Neutrophil (primary cell): ENCODE data around the gene MITF.

Experiments
- H3K27ac ChIP-seq: fragments of 200-600 bp; sonication (generic); 2 replicates; pipeline ENCODE4 v1.5.1; 2016; ENCODE audit warnings: mild to moderate bottlenecking, moderate library complexity
- H3K27me3 ChIP-seq: fragments of 200-600 bp; sonication (generic); 2 replicates; pipeline ENCODE4 v1.6.0; 2016; ENCODE audit warnings: mild to moderate bottlenecking
- H3K36me3 ChIP-seq: fragments of 200-600 bp; sonication (generic); 2 replicates; pipeline ENCODE4 v1.5.1; 2017
- H3K4me1 ChIP-seq, 2 experiments: fragments of 200-600 bp in 1 of 2; sonication (generic) in 1 of 2; 1 replicate in 1 of 2; 2 replicates in 1 of 2; pipeline versions ENCODE4 v1.5.1 to v1.6.1; 2013 to 2016; ENCODE audit warnings: low read depth in 1 of 2, low read length in 1 of 2, mild to moderate bottlenecking in 1 of 2, moderate library complexity in 1 of 2; ENCODE audit not compliant: control insufficient read depth in 1 of 2, insufficient read depth in 1 of 2
- H3K4me3 ChIP-seq, 2 experiments: fragments of 200-600 bp in 1 of 2; sonication (generic) in 1 of 2; 1 replicate in 1 of 2; 2 replicates in 1 of 2; pipeline ENCODE4 v1.5.1; 2013 to 2016; ENCODE audit warnings: low read depth in 1 of 2, low read length in 1 of 2, mild to moderate bottlenecking in 1 of 2, moderate library complexity in 1 of 2
- H3K9me3 ChIP-seq: fragments of 200-600 bp; sonication (generic); 2 replicates; pipeline ENCODE4 v1.5.1; 2016
- CTCF ChIP-seq: fragments of 200-600 bp; sonication (generic); IDR thresholded peaks from 2 replicates; pipeline ENCODE4 v1.5.1; 2016; ENCODE audit warnings: antibody characterized with exemption

Gene MITF

GRCh38 chr3:70000028-70000410 lies 260.8 kb downstream of the MITF start:
- Histone ChIP-seq H3K9me3 (no peaks in the 10 kb centered on the region), H3K27ac (no peak overlapping the region), H3K4me1 (no peaks in the 10 kb centered on the region), H3K36me3 (no peaks in the 10 kb centered on the region), H3K4me3 (no peak overlapping the region), H3K27me3 (no peaks in the 10 kb centered on the region)
- TF ChIP-seq CTCF, result no peak

GRCh38 chr3:70000563-70001081 lies 261.4 kb downstream of the MITF start:
- Histone ChIP-seq H3K4me1 (no peaks in the 10 kb centered on the region), H3K36me3 (no peaks in the 10 kb centered on the region)
- no peak for TF ChIP-seq CTCF

DNA sequence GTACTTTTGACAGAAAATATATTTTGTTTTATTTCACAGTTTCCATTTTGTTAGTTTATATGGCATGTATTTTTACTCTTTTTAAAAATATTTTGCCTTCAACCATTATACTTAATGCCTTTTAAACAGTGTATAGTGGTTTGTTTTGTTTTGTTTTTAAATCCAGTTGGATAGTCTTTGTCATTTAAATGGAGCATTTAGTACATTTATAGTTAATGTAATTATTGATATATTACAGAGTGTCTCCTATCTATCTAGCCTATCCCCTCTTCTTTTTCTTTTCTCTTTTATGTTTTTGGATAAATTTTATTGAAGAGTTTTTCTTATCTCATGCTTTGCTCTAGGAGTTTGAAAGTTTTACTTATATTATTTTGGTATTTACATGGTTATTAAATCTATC lies 263.9 kb downstream of the MITF start:
- Histone ChIP-seq H3K4me3 (no peak overlapping the region), H3K27ac (no peak overlapping the region)
- no peak for TF ChIP-seq CTCF

More at GRCh38 chr3:70000563-70001081, 261.4 kb downstream of the MITF start:
- Histone ChIP-seq H3K27me3 (no peaks in the 10 kb centered on the region), H3K9me3 (no peaks in the 10 kb centered on the region), H3K27ac (no peak overlapping the region), H3K4me3 (no peak overlapping the region)

DNA sequence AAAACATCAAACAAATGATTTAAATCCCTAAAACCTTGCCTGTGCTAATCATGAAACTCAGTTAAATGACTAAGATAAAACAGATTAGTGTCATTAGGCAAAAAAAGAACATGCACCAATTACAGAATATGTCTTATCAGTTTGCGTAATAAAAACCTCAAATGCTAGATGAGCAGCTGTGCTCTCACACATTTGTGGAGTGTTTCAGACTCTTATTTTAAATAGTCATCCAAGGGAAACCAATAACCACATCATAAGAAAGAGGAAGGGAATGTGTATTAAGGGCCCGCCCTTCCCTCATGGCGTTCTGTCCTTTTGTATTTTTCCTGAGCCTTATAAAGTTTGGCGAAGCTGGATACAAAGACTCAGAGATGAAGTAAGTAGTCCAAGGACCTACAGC lies 266.8 kb downstream of the MITF start:
- H3K27ac ChIP-seq, result no peak overlapping the region
- no peaks in the 10 kb centered on the region for H3K27me3 ChIP-seq
- no peak for TF ChIP-seq CTCF
- H3K4me3 ChIP-seq, result no peak overlapping the region
- H3K4me1 ChIP-seq, result no peaks in the 10 kb centered on the region
- no peaks in the 10 kb centered on the region for H3K36me3 ChIP-seq
- no peaks in the 10 kb centered on the region for H3K9me3 ChIP-seq

More for the DNA sequence above, 263.9 kb downstream of the MITF start:
- Histone ChIP-seq H3K36me3 (no peaks in the 10 kb centered on the region), H3K9me3 (no peaks in the 10 kb centered on the region), H3K4me1 (no peaks in the 10 kb centered on the region), H3K27me3 (no peaks in the 10 kb centered on the region)

- no peak overlapping the region for H3K4me3 ChIP-seq
- no peaks in the 10 kb centered on the region for H3K36me3 ChIP-seq
- no peaks in the 10 kb centered on the region for H3K27me3 ChIP-seq
- no peaks in the 10 kb centered on the region for H3K4me1 ChIP-seq
- H3K27ac ChIP-seq, result no peak overlapping the region
- no peak for TF ChIP-seq CTCF
- no peaks in the 10 kb centered on the region for H3K9me3 ChIP-seq
Observed at GRCh38 chr3:70010346-70010745, 271.1 kb downstream of the MITF start.

DNA sequence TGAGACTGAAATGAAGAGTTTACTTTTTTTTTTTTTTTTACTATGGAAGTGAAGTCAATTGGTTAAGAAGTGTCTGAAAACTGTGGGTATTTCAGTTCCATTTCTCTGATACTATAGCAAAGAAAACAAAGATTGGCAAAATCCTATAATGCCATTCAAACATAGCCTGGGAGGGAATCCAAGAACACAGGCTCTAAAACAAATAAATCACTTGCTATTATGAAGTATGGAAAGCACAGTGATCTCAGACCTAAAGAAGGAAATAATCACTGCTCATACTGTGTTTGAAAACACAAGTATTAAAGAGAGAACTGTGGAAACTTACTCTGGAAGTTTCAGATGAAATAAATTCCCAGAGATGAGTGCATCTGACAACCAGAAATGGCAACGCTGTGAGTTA lies 272.3 kb downstream of the MITF start:
- Histone ChIP-seq H3K4me1 (no peaks in the 10 kb centered on the region), H3K4me3 (no peak overlapping the region), H3K36me3 (no peaks in the 10 kb centered on the region), H3K9me3 (no peaks in the 10 kb centered on the region), H3K27me3 (no peaks in the 10 kb centered on the region), H3K27ac (no peak overlapping the region)
- no peak for TF ChIP-seq CTCF
